C4-2B (cell line): ENCODE results near the gene SSBP4.

Experiments used
- H3K27ac ChIP-seq: fragments of 450-650 bp; 2 replicates; pipeline ENCODE4 v1.5.1; 2017
- ZFX ChIP-seq: fragments of 450-650 bp; IDR thresholded peaks from 2 replicates; pipeline ENCODE4 v1.6.1; 2017
- TF ChIP-seq, protein P1 (sequence below): fragments of 450-650 bp; conservative IDR thresholded peaks from 2 replicates; pipeline ENCODE4 v1.5.1; 2017; ENCODE audit warnings: mild to moderate bottlenecking

The SSBP4 gene

DNA sequence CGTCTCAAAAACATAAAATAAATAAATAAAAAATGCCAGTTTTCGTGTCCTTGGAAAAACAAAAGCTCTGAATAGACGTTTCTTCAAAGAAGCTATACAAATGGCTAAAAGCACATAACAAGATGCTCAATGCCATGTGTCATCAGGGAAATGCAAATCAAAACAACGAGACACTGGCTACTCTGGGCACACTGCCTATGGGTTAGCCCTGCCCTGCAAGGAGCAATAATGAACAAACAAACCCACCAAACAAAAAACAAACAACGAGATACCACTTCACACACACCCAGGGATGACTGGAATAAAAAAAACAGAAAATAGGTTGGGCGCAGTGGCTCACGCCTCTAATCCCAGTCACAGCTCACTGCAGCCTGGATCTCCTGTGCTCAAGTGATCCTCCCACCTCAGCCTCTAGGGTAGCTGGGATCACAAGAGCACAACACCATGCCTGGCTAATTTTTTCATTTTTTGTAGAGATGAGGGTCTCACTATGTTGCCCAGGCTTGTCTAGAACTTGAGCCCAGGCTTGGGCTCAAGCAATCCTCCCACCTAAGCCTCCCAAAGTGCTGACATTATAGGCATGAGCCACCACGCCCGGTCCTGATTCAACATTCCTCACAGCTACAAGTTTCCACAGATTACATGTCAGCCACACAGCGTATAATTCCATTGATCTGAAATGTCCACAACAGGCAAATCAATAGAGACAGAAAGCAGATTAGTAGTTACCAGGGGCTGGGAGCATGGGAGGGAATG is 34.2 kb downstream of the SSBP4 start:
- TF ChIP-seq ZFX: no peak
- TF ChIP-seq, protein P1, sequence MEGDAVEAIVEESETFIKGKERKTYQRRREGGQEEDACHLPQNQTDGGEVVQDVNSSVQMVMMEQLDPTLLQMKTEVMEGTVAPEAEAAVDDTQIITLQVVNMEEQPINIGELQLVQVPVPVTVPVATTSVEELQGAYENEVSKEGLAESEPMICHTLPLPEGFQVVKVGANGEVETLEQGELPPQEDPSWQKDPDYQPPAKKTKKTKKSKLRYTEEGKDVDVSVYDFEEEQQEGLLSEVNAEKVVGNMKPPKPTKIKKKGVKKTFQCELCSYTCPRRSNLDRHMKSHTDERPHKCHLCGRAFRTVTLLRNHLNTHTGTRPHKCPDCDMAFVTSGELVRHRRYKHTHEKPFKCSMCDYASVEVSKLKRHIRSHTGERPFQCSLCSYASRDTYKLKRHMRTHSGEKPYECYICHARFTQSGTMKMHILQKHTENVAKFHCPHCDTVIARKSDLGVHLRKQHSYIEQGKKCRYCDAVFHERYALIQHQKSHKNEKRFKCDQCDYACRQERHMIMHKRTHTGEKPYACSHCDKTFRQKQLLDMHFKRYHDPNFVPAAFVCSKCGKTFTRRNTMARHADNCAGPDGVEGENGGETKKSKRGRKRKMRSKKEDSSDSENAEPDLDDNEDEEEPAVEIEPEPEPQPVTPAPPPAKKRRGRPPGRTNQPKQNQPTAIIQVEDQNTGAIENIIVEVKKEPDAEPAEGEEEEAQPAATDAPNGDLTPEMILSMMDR: no peak
- H3K27ac ChIP-seq: no peak overlapping the region

DNA sequence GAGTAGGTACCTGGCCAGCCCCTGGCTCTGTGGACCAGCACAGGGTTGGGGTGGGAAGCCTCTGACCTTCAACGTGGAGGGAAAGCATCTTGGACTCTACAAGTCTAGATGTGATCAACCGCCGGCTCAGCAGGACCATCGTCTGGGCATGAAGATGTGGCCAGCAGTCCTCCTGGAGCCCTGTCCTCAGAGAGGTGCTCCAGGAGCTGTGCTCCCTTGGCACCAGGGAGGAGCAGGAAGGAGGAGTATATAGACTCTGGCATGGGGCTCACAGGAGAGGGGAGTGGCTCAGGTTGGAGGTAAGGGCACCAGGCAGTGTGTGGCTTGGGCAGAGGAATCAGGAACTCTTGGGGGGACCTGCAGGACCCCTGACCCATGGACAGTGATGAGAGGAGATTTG is 37.1 kb downstream of the SSBP4 start:
- TF ChIP-seq ZFX: no peak
- TF ChIP-seq, protein P1: no peak

DNA sequence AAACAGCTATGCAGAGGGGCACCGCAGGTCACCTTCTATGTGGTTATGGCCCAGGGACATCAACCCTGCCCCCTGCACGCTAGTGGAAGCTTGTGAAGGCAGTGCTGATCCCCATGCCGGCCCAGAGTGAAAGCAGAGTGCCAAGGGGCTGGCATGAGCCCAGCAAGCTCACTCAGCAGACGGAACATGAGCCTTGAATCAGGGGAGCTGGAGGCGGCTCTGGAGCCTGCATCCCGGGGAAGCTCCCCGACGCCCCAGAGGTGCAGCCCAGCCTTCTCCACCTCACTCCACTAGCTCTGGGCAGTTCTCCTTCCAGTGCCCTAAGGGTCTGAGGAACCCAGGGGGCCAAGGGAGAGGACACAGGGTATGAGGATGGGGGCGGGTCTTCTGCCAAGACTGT is 37.8 kb downstream of the SSBP4 start:
- no peak for TF ChIP-seq ZFX
- TF ChIP-seq, protein P1: no peak
- no peak overlapping the region for H3K27ac ChIP-seq

More for the DNA sequence above, 37.1 kb downstream of the SSBP4 start:
- no peak overlapping the region for H3K27ac ChIP-seq

DNA sequence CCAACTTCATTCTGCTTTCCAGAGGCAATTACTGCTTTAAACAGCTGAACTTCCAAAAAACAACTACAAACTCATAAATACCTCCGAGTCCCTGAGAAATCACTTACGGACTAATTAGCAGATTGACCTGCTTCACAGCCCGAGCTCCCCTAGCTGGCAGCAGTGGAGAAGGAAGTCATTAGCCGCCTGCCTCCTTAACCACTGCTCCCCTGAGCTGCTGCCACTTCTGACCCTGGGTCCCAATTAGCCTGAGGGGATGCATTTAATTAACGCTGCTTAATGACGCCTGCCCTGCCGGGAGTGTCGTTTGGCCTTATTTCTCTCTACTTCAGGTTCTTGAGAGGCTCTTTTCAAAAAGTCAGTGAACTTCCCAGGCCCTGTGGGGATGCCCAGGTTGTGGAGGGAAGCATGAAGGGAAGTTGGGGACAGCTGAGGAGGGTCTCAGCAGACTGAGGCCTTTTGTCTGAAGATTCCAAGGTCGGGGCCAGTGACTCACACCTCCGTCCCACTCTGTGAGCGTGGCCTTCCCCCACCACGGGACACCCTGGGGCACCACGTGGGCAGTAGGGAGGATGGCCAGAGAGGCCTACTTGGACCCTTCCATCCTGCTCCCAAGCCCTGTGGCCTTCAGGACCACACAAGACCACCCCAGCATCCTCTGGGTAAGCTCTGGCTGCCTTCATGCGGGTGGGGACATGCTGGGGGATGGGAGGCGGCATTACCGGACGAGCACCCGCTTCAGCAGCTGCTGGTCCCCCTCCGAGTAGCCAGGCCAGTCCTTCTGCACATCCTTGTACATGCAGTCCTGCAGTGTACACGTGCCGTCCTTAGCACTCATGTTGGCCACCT is 38.5 kb downstream of the SSBP4 start:
- TF ChIP-seq, protein P1: no peak
- TF ChIP-seq ZFX: no peak
- no peak overlapping the region for H3K27ac ChIP-seq

DNA sequence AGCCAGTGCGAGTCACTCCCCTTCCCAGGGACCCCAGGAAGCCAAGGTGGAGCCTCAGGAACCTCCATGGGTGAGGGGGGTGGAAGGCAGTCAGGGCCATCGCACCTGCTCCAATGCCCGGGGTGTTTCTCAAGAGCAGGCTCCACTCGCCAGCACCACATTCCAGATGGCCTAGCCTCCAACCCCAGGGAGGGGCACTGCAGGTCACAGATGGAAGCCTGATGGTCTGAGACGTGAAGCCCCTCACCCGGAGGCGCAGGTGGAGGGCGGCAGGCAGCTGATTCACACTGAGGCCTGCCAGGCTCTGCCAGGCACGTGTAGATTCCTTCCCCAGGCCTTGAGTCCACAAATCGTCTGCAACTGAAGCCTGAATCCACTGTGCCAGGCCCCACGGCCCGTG is 41.7 kb downstream of the SSBP4 start:
- H3K27ac ChIP-seq: no peak overlapping the region
- TF ChIP-seq ZFX: no peak
- TF ChIP-seq, protein P1: no peak

DNA sequence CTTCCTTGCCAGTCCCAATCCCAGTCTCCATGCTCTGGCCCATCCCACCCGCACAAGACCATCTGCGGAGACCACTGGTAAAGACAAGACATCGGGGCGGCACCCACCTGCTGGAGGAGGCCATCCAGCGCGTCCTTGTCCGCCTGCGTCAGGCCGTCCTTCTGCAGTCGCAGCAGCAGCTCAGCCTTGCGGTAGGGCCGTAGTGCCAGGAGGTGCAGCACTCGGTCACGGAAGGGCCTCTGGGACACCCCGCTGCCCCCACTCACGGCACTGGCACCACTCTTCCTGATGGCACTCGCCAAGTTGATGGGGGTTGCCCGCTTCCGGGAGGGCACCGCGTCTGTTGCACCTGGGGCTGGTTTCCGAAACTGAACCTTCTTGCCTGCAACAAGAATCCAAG is 42.3 kb downstream of the SSBP4 start:
- H3K27ac ChIP-seq: no peak overlapping the region
- TF ChIP-seq, protein P1: no peak
- no peak for TF ChIP-seq ZFX

DNA sequence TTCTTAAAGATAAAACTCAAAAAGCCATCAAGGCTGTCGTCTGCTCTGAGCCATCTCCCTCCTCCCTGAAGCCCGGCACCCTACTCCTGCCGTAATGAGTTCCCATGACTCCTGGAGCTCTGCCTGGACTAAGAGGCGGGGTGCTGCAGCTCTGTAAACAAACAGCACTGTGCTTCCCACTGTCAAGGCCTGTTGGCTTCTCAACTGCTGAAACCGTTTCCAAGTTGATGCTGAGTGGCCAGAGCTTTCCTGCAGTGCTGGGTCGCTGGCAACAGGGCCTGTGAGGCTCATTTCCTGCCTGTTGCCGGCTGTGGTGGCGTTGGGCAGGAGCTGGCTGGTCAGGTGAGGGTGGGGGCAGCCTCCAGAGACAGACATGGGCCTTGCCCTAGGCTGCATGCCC is 45.4 kb downstream of the SSBP4 start:
- TF ChIP-seq ZFX: no peak
- TF ChIP-seq, protein P1: no peak
- peak overlapping the region; percentile 72 for H3K27ac ChIP-seq
